ENCODE results near the gene FOXQ1.
"Not testable (repeated sequence)": the region's sequence is repeated elsewhere in the genome, so short reads cannot be mapped to it uniquely, and the experiment has no call there.

Gene FOXQ1

DNA sequence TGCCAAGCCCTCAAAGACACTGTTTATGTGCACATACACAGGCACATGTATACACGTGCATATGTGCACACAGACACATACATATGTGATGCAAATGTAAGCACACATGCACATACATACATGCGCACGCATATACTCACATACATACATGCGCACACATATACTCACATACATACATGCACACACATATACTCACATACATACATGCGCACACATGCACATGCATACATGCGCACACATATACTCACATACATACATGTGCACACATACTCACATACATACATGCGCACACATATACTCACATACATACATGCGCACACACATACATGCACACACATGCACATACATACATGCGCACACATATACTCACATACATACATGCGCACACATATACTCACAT is 20.5 kb upstream of the FOXQ1 start:
- DNase-seq: no peak

DNA sequence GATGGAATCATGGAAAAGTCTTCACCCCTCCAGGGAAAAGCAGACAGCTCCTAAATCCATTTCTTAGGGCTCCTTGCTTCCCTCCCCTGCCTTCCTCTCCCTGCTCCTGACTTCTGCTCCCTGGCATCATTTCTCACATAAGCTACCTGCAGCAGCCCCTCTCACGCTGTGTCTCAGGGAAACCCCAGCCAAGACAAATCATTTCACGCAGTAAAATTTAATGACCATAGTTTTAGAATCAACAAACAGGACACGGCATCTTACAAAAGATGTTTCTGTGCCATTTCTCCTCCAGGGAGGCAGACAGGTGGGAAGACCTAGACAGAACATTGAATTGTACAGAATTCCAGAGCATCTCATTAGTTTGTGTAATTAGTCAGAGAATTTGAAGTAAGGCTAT is 16.5 kb upstream of the FOXQ1 start:
- DNase-seq: no peak

DNA sequence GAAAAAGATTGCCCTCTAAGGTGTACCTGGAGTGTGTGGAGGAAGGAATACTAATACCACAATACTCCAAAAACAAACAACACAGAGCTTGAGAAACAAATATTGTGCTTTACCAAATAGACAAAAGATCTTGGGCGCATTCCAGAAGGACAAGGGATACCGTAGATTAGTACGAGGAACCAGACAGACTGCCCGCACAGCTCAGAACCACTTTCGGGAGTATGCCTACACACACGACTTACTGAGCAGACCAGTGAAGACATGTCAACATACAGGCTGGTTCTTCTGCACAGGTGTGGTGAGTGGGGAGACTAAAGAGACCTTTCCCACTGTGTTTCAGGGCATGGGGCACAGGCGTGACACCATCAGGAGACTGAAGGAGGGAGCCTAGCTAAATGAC is 15.8 kb upstream of the FOXQ1 start:
- no peak for DNase-seq

DNA sequence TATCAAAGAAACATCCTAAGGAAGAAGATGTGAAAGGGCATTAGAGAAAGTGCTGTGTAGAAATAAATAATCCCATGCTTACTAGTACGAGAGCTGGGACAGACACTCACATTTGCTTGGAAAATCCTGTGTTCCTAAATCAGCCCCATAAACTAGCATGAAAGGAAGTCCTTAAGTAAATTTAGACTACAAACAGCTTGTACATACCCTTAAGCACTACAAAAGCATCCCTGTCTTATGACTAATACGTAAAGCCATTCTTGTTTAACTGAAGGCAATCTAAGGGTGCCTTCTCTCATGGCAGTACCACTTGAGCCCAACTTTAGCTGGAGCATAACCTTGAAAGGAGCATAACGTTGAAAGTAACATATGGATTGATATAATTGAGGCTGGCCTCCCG is 15.4 kb upstream of the FOXQ1 start:
- no peak for DNase-seq

DNA sequence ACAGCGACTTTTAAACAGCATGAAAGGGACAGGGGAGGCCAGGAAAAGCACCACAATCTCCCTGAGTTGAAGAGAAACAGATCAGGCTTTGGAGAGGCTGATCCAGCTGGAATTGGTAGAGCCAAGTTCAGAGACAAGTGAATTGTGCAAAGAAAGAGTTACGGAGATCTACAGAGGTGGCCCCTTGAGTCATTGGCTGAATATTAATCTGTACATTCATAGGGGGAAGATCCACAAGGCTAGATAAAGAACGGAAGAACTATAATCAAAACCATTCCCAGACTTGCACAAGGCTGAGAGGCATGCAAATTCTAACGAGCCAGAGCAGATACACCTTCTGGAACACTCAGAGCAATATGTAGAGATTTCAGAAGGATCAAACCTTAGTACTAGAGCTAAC is 14.2 kb upstream of the FOXQ1 start:
- DNase-seq: no peak

DNA sequence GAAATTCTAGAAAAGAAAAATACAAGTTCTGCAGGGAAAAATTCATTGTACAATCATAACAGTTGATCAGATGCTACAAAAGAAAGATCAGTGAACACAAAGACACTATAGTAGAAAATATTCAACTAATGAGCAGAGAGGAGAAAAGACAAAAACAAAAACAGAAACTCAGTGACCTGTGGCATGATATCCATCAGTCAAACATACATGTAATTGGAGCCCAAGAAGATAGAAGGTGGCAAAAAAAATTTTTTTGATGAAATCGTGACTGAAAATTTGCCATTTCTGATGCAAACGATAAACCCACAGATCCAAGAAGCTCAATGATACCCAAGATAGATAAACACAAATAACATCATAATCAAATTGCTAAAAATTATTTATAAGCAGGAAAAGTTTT is 13.1 kb upstream of the FOXQ1 start:
- no peak for DNase-seq

DNA sequence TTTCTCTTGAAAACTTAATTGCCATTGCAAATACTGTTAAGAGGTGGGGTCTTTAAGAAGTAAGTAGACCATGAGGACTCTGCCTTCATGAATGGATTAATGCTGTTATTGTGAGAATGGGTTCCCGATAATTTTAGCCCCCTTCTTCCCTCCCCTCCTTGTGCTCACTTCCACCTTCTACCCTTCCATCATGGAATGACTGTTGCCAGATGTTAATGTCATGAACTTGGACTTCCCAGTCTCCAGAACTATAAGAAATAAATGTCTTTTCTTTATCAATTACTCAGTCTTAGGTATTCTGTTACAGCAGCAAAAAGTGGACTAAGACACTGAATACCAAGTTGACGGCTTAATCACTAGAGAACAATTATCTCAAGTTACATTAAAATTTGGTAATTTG is 5.8 kb upstream of the FOXQ1 start:
- DNase-seq: no peak

DNA sequence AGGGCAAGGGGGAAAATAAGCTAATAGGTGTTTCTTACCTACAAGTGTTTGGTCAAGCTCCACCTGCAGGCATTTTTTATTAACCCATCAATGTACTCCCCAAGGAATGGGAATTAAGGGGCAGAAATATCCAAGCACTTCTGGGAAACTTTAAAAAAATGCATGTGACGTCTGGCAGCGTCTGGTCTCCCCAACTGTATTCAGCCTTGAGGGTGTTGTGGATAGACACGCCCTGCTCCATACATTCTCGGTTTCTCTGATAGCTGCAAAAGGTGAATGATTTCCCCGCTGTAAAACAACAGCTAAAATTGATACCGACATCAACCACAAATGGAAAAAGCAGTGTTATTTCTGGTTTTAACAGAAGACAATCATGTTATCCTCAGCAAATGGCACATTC is 2.5 kb upstream of the FOXQ1 start:
- DNase-seq: no peak

DNA sequence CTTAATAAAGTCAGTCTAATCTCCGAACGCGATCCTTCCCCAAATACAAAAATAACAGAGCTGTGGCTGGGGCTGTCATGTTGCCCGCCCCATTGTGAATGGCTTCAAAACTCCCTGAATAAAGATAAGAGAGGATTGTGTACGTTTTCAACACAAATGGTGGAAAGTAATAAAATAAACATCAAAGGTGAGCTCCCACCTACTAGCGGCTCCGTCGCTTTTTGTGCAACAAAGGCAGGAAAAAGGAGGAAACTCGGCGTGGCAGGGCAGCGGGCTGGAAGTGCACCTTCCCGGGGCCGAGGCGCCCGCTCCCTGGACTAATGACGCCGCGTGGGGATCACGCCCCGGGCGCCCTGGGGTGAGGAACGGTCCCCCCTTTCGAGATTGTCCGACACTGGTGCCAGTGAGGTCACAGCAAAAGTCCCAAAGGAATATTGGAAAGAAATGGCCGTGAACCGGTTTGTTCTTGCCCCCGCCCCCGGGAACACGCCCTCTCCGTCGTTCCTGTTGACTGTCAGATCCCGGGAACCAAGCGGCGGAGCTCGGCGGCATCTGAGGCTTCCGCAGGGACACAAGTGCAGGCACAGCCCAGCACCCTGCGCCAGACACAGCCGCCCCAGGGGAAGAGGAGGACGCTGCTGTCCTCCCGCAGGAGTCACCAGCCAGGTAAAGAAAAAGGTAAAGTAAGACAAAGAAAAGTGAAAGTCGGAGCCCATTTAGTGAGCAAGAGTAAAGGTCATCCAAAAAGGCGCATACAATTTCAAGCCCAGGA is 1.1 kb upstream of the FOXQ1 start:
- DNase-seq: no peak

DNA sequence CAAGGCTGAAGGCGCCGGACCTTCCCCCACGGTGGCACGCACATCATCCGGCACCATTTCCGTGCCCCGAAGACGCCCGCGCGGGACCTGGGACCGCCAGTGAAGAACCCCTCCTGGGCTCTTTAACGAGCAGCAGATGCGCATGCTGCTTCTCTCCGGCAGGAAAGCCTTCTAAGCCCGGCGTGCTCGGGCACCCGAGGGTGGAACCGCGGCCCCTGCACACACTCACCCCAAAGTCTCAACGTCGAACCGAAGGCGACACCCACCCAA is 240 bp downstream of the FOXQ1 start:
- no peak for DNase-seq

DNA sequence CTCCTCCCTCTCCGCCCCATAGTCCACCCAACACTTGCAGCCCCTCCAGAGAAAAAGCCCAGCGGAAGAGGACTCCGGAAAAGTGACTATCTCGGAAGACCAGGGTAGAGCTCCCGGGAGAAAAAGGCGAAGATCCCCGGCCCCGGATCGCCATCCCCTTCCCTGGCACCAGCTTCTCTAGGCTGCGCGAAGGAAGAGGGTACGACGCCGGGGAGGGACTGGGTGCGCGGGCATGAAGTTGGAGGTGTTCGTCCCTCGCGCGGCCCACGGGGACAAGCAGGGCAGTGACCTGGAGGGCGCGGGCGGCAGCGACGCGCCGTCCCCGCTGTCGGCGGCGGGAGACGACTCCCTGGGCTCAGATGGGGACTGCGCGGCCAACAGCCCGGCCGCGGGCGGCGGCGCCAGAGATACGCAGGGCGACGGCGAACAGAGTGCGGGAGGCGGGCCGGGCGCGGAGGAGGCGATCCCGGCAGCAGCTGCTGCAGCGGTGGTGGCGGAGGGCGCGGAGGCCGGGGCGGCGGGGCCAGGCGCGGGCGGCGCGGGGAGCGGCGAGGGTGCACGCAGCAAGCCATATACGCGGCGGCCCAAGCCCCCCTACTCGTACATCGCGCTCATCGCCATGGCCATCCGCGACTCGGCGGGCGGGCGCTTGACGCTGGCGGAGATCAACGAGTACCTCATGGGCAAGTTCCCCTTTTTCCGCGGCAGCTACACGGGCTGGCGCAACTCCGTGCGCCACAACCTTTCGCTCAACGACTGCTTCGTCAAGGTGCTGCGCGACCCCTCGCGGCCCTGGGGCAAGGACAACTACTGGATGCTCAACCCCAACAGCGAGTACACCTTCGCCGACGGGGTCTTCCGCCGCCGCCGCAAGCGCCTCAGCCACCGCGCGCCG is 822 bp downstream of the FOXQ1 start:
- DNase-seq: no peak

DNA sequence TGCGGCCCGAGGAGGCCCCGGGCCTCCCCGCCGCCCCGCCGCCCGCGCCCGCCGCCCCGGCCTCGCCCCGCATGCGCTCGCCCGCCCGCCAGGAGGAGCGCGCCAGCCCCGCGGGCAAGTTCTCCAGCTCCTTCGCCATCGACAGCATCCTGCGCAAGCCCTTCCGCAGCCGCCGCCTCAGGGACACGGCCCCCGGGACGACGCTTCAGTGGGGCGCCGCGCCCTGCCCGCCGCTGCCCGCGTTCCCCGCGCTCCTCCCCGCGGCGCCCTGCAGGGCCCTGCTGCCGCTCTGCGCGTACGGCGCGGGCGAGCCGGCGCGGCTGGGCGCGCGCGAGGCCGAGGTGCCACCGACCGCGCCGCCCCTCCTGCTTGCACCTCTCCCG is 1.5 kb downstream of the FOXQ1 start:
- no peak for DNase-seq

DNA sequence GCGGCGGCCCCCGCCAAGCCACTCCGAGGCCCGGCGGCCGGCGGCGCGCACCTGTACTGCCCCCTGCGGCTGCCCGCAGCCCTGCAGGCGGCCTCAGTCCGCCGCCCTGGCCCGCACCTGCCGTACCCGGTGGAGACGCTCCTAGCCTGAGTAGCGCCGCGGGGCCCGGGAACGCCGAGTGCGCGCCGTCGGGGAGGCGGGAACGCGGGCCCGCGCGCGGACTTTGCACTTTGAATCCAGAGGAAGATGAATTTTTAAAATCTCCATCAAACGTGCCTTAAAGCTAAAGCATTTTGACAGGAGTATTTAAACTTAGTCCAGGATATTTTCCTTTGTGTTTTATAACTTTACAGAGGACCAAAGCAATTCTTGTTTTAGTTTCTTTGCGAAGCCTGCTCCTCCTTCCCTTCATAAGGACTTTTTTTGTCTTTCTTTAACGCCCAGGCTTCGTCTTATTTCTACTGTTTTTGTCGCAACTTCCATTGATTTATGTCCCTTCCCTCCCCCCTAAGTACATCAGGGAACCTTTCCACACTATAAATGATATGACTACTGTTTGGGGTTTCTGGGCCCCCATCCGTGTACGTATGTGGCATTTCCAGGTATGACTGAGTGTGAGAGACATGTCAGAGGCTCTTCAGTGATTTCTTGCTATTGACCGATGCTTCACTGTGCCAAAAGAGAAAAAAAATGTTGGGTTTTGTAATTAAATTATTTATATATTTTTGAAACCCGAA is 2.0 kb downstream of the FOXQ1 start:
- no peak for DNase-seq

DNA sequence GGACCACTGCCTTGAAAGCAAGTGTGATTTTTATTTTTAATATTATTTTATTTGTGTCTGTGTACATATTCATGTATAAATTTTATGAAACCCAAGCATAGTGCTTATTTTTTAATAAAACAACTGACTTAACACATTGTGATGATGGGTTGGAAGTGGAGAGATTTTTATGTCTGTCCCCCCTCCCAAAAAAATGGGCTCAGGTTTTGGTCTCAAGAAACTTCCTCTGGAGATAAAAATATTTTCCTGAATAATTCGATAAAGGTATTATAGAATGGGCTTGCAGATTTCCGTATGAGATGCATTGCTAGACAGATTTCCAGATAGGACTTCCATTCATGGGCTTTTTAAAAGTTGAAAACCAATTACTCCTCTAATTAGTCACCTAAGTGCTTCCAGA is 2.7 kb downstream of the FOXQ1 start:
- no peak for DNase-seq

DNA sequence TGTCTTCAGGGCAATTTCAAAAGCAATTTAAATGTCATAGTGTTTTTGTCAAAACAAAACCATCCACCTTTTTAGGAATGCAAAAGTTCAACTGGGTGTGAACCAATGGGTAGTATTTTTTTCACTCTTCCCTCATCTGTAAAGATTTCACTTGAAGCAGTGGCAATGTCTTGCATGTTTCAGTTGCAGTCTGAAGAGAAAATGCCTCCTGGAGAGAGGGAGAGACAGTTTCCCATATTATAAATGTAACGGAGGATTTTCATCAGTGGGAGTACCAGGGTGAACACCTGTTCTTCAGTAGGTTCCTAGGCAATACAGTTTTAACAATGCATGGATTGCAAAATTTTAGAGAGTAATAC is 3.3 kb downstream of the FOXQ1 start:
- no peak for DNase-seq

DNA sequence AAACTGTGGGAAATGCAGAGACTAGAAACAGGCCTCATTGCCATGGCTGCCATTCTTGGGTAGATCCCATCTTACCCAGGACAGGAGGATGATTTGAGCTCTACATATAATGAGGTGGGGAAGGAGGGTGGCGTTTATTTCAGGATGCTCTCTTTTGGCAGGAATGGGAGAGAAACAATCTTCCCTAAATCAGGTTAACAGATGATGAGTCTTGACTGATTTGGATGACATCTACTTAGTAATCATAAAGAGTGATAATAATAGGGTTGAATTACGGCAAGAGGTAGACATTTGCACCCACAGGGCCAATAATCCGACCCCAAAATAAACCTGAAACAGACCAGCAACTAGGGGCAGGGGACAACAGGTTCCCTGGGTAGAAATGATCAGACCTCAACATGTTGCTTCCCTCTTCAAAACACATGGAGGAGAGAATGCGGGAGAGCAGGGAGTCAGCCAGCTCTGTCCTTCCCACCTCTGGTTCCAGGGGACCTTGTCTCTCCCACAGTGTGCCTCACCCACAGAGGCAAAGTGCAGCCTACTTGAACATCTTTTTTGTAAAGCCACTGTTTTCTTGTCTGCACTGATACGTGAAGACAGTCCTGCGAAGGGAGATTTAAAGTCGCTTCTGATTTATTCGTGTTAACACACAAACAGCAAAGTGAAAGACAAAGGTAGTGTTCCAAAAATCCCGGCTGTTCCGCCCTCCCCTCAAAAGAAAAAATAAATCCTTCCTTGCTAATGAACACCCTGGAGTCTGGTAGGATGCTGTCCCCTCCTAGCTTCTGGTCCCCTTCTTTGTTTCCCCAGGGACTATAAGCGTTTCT is 3.9 kb downstream of the FOXQ1 start:
- no peak for DNase-seq

DNA sequence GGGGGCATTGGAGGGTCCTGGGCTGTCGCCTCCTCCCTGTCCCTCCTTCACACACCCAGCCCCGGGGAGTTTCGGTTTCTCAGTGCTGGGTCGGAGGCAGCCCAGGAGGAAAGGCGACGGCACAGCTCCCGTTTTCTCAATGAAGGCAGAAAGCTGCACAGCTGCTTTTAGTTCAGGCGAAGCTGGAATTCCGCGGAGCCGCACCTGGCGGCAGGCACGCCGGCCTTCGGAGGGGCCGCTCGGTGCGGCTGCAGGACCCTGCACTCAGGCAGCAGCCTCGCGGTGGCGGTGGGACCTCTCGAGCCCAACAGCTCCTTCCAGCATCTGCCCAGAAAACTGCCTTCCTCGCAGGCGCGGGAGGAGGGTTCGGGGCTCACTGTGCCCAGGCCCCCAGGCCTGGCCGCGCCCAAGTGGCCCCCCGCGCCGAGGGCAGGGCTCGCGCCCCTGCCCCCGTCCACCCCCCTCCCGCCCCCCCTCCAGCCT is 4.6 kb downstream of the FOXQ1 start:
- DNase-seq: no peak

DNA sequence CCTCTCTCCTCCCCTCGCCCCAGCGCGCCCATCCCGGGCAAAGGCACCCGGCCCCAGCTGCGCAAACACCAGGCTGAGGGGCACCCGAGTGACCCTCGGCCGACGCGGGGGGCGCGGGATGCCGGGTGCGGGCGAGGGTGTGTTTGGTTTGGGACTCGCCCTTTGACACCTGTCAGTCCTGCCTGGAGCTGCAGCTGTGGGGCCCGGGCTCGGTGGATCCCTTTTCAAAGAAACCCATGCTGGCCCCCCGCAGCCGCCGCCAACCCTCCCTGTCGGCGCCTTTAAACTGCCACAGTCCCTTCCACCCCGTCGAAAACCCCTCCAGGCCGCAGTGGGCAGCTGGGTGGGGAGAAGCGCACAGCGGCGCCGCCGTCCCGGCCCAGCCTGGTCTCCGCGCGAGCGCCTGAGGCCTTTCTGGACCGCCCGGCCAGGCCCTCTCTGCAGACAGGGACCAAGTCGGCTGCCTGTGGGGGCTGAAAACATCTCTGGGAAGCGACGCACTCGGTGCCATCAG is 5.5 kb downstream of the FOXQ1 start:
- DNase-seq: no peak

DNA sequence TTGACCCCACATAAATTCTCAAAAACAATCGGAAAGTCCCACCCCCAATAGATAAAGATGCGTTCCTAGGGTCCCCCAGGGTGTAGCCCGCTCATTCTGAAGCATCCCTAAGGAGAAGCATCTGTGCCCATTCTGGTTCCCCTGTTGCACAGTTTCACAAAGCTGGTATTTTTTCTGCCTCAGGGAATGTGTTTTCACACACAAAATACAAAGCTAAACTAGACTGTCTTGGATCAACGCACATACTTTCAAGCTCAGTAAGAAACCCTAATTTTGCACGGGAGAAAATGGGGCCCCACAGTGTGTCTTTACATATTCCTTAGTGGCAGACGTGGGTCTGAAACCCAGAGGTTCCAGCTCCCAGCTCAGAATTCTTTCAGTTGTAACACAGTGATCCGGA is 6.1 kb downstream of the FOXQ1 start:
- DNase-seq: no peak

DNA sequence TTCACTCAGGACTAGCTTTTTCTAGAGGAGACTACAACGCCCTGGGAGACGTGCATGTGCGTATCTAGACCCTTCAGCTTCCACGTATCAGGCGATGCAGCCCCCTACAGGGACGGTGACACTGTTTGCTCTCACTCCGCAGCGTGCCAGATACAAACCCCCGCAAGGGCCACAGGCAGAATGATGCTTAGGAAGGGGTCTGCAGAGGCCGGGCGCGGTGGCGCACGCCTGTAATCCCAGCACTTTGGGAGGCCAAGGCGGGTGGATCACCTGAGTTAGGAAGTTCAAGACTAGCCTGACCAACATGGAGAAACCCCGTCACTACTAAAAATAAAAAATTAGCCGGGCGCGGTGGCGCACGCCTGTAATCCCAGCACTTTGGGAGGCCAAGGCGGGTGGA is 6.7 kb downstream of the FOXQ1 start:
- DNase-seq: not testable (repeated sequence)

DNA sequence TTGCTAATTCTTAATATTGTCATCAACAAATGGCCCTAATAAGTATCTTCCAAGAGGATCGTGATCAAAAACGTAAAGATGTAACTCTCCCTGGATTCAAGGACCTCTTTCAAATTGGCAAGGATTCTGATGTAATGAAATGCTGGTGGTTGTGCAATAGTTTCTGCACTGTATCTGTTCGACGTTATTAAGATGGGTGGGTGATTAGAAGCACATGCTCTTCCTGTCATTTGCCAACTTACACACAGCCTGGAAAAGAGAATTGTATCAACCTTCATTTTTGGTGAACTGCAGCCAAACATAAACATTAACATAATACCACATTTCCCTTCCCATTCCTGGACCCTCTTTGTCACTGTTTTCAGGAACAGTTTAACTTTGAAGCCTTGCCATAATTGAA is 9.8 kb downstream of the FOXQ1 start:
- no peak for DNase-seq

DNA sequence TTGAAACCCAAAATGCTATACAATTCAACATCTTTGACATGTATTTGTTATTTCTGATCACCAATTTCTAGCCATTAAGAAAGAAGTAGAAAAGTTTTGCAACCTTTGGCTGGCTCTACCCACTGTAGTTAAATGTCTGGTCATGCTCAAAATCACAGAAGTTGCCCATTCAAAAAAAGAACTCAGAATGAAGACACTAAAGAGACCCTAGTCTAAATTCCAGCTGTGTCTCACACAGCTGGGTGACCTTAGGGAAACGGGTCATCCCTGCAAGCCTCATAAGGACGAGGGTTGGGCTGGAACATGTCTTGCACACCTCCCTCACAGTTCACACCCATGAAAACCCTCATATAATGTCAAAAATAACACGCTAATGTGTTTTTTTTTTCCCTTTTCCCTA is 10.3 kb downstream of the FOXQ1 start:
- DNase-seq: no peak

DNA sequence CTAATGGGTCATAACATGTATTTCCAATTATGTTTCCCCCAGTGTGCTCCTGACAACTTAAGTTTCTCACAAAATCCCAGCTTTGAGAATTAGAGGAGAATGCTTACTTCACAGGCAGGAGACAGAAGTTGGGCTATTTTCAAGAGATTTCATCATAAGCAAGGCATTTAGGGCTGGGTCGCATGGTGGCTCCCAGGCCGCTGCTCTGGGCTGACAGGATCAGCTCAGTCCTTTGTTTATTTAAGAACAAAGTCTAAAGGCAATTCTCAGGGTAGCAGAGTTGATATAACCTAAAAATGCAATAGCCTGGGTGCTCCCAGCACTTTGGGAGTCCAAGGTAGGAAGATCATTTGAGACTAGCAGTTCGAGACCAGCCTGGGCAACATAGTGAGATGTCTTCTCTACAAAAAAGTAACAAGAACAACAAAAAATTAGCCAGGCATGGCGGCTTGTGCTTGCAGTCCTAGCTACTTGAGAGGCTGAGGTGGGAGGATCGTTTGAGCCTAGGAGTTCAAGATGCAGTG is 10.9 kb downstream of the FOXQ1 start:
- no peak for DNase-seq
